Esophagus squamous epithelium (tissue), 4 donors: ENCODE measurements around the gene CNST.
"Not testable (repeated sequence)": the region's sequence is repeated elsewhere in the genome, so short reads cannot be mapped to it uniquely, and the experiment has no call there.

Source experiments
- CTCF ChIP-seq, 6 experiments: fragments of 450-650 bp in 4 of 6; fragments of 200-600 bp in 2 of 6; sonication (generic) in 2 of 6; IDR thresholded peaks; one replicate each; pipeline ENCODE4 v1.5.1; 2016 to 2019; ENCODE audit warnings: antibody characterized with exemption in 6 of 6, mild to moderate bottlenecking in 4 of 6, moderate library complexity in 4 of 6
- POLR2A ChIP-seq, 4 donors: fragments of 450-650 bp; IDR thresholded peaks; one replicate each; pipeline ENCODE4 v1.6.1; 2017; ENCODE audit warnings: antibody characterized with exemption in 4 of 4, mild to moderate bottlenecking in 4 of 4, moderate library complexity in 3 of 4

- TF ChIP-seq POLR2A, CTCF (IDR thresholded peaks at IDR 0.05): not testable (repeated sequence)
These were observed 5.4 kb upstream of the CNST start for GRCh38 chr1:246560833-246561232.
